B cell (primary cell): ENCODE results near the gene ARID3A.

Experiments
- CTCF ChIP-seq: fragments of 200-600 bp; IDR thresholded peaks from one replicate; pipeline ENCODE4 v1.8.0; 2022; ENCODE audit warnings: antibody characterized with exemption, mild to moderate bottlenecking
- EZH2 ChIP-seq: IDR thresholded peaks from 2 replicates; pipeline ENCODE4 v1.6.1; 2012; ENCODE audit warnings: borderline replicate concordance, low read depth, mild to moderate bottlenecking, moderate library complexity, low read length; ENCODE audit not compliant: insufficient read depth, poor library complexity, severe bottlenecking

DNA sequence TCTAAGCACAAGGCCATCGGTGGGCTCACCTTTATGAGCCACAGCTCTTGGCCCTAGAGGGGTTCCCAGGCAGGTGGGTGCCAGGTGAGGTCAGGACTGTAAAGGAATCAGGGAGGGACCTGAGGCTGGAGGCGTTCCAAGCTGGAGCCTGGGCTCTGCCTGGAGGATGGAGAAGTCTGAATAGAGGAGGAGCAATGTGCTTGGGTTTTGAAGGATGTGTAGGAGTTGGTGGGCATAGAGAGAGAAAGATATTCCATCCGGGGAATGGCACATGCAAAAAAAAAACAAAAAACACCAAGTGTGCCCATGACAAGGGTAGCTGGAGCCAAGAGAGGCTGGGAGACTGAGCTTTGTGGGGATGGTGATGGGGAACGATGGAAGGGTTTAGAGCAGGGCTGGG lies 76.8 kb downstream of the ARID3A start:
- TF ChIP-seq CTCF = no peak
- TF ChIP-seq EZH2 = no peak
